ENCODE results near the gene RNASE11. TPM values are rescaled to one million over a fixed set of nuclear protein-coding genes. Genes with fewer than 3 reads are reported as not detected.

The RNASE11 gene
- total RNA-seq, 2 donors from 2014 or later, result not detected

- intact Hi-C loops (cut with DNase I), result no loop called here
- no peak for DNase-seq (ENCODE audit: low spot score)
Observed at GRCh38 chr14:20556500-20557211, 31.1 kb downstream of the RNASE11 start.

GRCh38 chr14:20555845-20556244 is 32.0 kb downstream of the RNASE11 start:
- intact Hi-C loops (cut with DNase I), result no loop called here

GRCh38 chr14:20553024-20553423 is 34.8 kb downstream of the RNASE11 start:
- DNase-seq (ENCODE audit: low spot score), result no peak
- intact Hi-C loops (cut with DNase I), result no loop called here

More at GRCh38 chr14:20555845-20556244, 32.0 kb downstream of the RNASE11 start:
- no peak for DNase-seq (ENCODE audit: low spot score)

GRCh38 chr14:20551606-20552005 is 36.2 kb downstream of the RNASE11 start:
- intact Hi-C loops (cut with DNase I), result no loop called here
- DNase-seq (ENCODE audit: low spot score), result no peak

GRCh38 chr14:20550926-20551325 is 36.9 kb downstream of the RNASE11 start:
- DNase-seq (ENCODE audit: low spot score), result no peak

GRCh38 chr14:20548414-20549158 is 39.2 kb downstream of the RNASE11 start:
- intact Hi-C loops (cut with DNase I), result no loop called here
- DNase-seq (ENCODE audit: low spot score), result no peak

More at GRCh38 chr14:20550926-20551325, 36.9 kb downstream of the RNASE11 start:
- intact Hi-C loops (cut with DNase I), result no loop called here

- intact Hi-C loops (cut with DNase I), result no loop called here
- no peak for DNase-seq (ENCODE audit: low spot score)
Observed at GRCh38 chr14:20546877-20547276, 40.9 kb downstream of the RNASE11 start.

GRCh38 chr14:20539906-20540305 is 47.9 kb downstream of the RNASE11 start:
- DNase-seq (ENCODE audit: low spot score), result no peak
- intact Hi-C loops (cut with DNase I), result loop anchor here in 1 of 2 donors (10.0 kb wide), 1 partner anchor 65 kb away; no protein-coding TSS in a partner anchor

Other genes starting within 250 kb of the RNASE11 start
- gene PARP2, start 244.4 kb downstream of the RNASE11 start, total RNA-seq, result 10 to 100 TPM; 11.9 to 15.5 TPM
- gene TEP1, start 174.5 kb downstream of the RNASE11 start, total RNA-seq, result 10 to 100 TPM; 36.1 to 38.7 TPM
- 1 to 10 TPM in 1 of 2 donors, under 1 TPM in 1; 0.52 to 1.2 TPM for gene KLHL33, start 151.8 kb downstream of the RNASE11 start, total RNA-seq
- 10 to 100 TPM; 24.4 to 28.7 TPM for gene OSGEP, start 133.2 kb downstream of the RNASE11 start, total RNA-seq
- gene APEX1, start 132.8 kb downstream of the RNASE11 start, total RNA-seq, result 10 to 100 TPM; 74.3 to 96.2 TPM
- gene PIP4P1, start 126.6 kb downstream of the RNASE11 start, total RNA-seq, result 10 to 100 TPM; 25.3 to 27.5 TPM
- 10 to 100 TPM; 17.1 to 34.1 TPM for gene PNP, start 118.6 kb downstream of the RNASE11 start, total RNA-seq
- under 1 TPM in 1 of 2 donors, not detected in 1; 0.62 TPM for gene RNASE10, start 82.5 kb downstream of the RNASE11 start, total RNA-seq
- gene RNASE9, start 27.0 kb downstream of the RNASE11 start, total RNA-seq, result not detected
- not detected for gene RNASE12, start 3.4 kb upstream of the RNASE11 start, total RNA-seq
- not detected for gene OR6S1, start 53.7 kb upstream of the RNASE11 start, total RNA-seq
- gene RNASE4, start 96.6 kb upstream of the RNASE11 start, total RNA-seq, result 10 to 100 TPM; 42.3 to 44.3 TPM
- 10 to 100 TPM; 11.5 to 18.0 TPM for gene ANG, start 100.8 kb upstream of the RNASE11 start, total RNA-seq
- not detected for gene EDDM3A, start 157.9 kb upstream of the RNASE11 start, total RNA-seq
- gene EDDM3B, start 180.4 kb upstream of the RNASE11 start, total RNA-seq, result not detected
- 10 to 100 TPM in 1 of 2 donors, 1 to 10 TPM in 1; 7.0 to 16.3 TPM for gene RNASE6, start 193.3 kb upstream of the RNASE11 start, total RNA-seq
- 100 to 1,000 TPM; 222 to 363 TPM for gene RNASE1, start 214.8 kb upstream of the RNASE11 start, total RNA-seq

Measured in posterior vena cava (tissue), 2 donors.